GM13977 (cell line): ENCODE results near the gene CTXN1.
"Not testable (repeated sequence)": the region's sequence is repeated elsewhere in the genome, so short reads cannot be mapped to it uniquely, and the experiment has no call there.

Source experiments
- DNase-seq: peaks from one replicate; pipeline ENCODE4 v3.0.0; 2012; ENCODE audit warnings: low spot score
- in situ Hi-C: fragments of 300-500 bp; cut with MboI; formaldehyde crosslinking; loops from one replicate; pipeline ENCODE4 v1.12.0; 2022; ENCODE audit warnings: low sequenced_read_pairs, low pct_unique_long_range_greater_than_20kb, mixed read lengths, inconsistent platforms; ENCODE audit not compliant: unreplicated experiment
- TF ChIP-seq, protein P1 (sequence below): IDR thresholded peaks from 2 replicates; pipeline ENCODE4 v1.5.1; 2012; ENCODE audit warnings: mild to moderate bottlenecking, control low read depth; ENCODE audit not compliant: insufficient read depth; ENCODE audit errors: extremely low read depth, missing control alignments

CTXN1 gene

GRCh38 chr19:7897292-7897691 lies 28.6 kb downstream of the CTXN1 start:
- TF ChIP-seq, protein P1, sequence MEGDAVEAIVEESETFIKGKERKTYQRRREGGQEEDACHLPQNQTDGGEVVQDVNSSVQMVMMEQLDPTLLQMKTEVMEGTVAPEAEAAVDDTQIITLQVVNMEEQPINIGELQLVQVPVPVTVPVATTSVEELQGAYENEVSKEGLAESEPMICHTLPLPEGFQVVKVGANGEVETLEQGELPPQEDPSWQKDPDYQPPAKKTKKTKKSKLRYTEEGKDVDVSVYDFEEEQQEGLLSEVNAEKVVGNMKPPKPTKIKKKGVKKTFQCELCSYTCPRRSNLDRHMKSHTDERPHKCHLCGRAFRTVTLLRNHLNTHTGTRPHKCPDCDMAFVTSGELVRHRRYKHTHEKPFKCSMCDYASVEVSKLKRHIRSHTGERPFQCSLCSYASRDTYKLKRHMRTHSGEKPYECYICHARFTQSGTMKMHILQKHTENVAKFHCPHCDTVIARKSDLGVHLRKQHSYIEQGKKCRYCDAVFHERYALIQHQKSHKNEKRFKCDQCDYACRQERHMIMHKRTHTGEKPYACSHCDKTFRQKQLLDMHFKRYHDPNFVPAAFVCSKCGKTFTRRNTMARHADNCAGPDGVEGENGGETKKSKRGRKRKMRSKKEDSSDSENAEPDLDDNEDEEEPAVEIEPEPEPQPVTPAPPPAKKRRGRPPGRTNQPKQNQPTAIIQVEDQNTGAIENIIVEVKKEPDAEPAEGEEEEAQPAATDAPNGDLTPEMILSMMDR, result no peak
- no peak for DNase-seq
- in situ Hi-C loops, result no loop called here

- in situ Hi-C loops, result no loop called here
- DNase-seq, result no peak
- TF ChIP-seq, protein P1, result no peak
Observed at GRCh38 chr19:7895565-7895964, 30.4 kb downstream of the CTXN1 start.

DNA sequence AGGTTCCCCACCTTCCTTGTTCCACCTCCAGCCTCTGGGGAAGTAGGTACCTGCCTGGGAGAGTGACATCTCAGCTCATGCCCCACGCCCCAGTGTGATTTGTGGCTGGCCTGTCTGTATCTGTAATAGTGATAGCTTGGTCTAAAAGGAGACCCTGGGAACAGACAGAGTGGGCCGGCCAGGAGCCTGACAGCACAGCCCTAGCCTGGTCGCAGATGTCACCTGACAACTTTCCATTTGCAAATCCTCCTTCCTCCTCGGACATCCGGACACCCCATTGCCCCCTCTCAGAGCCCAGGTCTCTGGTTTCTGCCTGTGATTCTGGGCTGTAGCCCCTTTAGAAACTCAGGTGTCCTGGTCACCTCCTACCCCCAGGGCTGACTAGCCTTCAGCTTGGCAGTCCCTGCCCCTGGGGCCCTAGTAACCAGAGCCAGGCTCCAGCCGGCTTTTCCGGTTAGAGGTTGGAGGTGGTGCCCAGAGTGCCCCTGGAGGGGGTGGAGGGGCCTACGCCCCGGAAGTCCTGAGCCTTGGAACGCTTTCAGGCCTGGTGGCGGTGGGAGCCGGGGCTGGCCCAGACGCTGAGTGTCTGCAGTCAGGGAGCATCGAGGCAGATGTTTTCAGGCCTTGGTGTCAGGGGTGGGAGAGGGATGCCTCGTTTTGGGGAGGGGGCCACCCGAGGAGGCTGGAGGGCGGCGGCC lies 31.2 kb downstream of the CTXN1 start:
- TF ChIP-seq, protein P1, result no peak
- no peak for DNase-seq
- in situ Hi-C loops, result no loop called here

DNA sequence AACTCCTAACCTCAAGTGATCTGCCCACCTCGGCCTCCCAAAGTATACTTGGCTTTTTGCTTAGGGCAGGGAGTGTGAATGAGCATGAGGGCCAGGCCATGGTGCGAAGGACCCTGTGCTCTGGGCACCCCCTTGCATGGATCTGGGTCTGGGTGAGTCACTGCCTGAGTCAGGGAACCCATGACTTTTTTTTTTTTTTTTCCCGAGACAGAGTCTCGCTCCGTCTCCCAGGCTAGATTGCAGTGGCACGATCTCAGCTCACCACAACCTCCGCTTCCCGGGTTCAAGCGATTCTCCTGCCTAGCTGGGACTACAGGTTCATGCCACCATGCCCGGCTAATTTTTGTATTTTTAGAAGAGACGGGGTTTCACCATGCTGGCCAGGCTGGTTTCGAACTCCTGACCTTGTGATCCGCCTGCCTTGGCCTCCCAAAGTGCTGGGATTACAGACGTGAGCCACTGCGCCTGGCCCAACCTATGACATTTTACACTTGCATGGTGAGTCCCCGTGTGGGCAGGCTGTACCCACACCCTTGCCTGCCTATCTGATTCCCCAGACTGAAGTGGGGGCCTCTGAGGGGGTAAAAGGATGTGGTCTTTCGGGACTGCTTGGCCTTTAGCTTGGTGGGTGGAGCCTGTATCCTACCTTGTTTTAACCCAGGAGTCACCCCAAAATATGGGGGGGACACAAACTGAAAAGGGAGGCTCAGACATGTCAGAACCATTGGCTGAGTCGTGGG lies 32.4 kb downstream of the CTXN1 start:
- DNase-seq, in situ Hi-C loops: not testable (repeated sequence)

DNA sequence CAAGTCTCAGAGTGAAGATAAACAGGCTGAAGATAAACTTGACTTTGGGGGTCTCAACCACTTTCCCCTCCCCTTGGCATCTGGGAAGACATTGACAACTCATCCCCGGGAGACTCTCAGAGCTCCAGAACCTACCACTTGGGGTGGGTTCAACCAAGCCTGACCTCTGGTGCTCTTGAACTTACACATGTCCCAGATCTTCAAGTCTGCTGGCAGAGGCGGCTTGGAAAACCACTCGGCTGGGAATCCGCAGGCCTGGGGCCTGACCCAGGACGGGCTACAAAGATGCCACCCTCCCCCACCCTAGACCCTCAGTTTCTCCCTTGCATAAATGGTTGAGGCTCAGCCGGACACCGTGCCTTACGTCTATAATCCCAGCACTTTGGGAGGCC lies 37.1 kb downstream of the CTXN1 start:
- in situ Hi-C loops, result no loop called here
- TF ChIP-seq, protein P1, result no peak
- DNase-seq, result no peak

- in situ Hi-C loops, result no loop called here
- TF ChIP-seq, protein P1, result no peak
- no peak for DNase-seq
Observed at GRCh38 chr19:7888145-7888825, 37.6 kb downstream of the CTXN1 start, which contains the start of gene LRRC8E. Gene LRRC8E, plus strand, starts transcription at chr19:7888510. Its CDS starts 7,094 bp downstream, at chr19:7895604.
